NCI-H69 (cell line): Measurements from ENCODE around the gene ZPLD1.

Experiments
- DNase-seq: peaks from one replicate; lab custom pipeline; 2025; lab: John Stamatoyannopoulos, UW

ZPLD1 gene

DNA sequence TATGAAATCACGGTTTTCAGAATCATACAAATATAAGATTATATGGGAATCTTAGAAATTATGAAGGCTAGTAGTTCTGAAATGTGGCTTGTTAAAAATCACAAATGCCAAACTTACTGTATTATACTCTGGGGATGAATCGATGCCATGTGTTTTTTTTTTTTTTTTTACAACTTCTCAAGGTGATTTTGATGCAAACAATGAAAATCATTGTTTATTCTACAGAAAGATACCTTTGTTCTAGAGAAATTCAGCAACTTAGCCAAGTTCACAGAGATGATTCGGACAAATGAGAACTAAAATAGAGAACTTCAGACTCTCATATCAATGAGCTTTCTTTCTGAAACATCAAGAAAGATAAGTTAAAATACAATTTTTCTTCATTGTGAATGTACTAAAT is 92.0 kb downstream of the ZPLD1 start:
- DNase-seq: no peak

DNA sequence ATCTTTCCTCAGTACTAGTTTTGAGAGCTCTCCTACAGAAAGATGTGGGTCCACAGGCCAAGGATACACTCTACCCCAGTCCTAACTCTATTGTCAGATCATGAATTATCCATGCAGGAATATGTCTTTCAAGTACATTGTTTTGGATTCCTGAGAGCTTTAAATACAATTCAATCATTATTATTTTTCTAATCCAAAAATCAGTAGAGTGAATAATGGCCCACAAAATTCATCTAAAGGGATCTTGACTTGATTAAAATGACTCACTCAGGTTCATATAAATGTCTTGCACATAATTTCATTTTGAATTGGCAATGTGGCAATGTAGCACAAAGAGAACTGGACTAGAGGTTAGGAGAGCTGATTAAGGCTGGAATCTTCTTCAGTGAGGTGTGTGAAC is 93.9 kb downstream of the ZPLD1 start:
- DNase-seq: no peak
